ENCODE data around the gene SH3D19. TPM values are rescaled to one million over a fixed set of nuclear protein-coding genes. Genes with fewer than 3 reads are reported as not detected.

The SH3D19 gene
- total and polyA plus RNA-seq, 2 of the 4 experiments (the other 2 are of a cell fraction), result 14.4 to 27.2 TPM

GRCh38 chr4:151314010-151314355 is 11.4 kb downstream of the SH3D19 start:
- ATAC-seq (ENCODE audit: low read depth) (no peak), DNase-seq (no peak)
- no peak overlapping the region for H3K18ac ChIP-seq (ENCODE audit: low read depth, low read length)
- H3K79me1 ChIP-seq (ENCODE audit: low read depth in 1 of 2, low read length in 2 of 2), result peaks cover 7 to 10% of the 10 kb centered on the region in 2 experiments; a peak in 2 of 4 replicates
- dilution Hi-C loops (cut with HindIII; ENCODE audit: low sequenced_read_pairs, unreplicated experiment) (no loop called here), intact Hi-C loops (cut with micrococcal nuclease) (no loop called here), in situ Hi-C loops (cut with MboI; ENCODE audit: low sequenced_read_pairs) (no loop called here)
- no peak overlapping the region for H4K5ac ChIP-seq (ENCODE audit: low read depth, low read length)
- H3K9me1 ChIP-seq (ENCODE audit: insufficient read depth, low read length), result peaks cover 11% of the 10 kb centered on the region
- 100% methylated on average over 1 of the region's 1 CpG; no CpG with 5 or more reads in 1 of the 2 experiments for WGBS, 2 experiments (ENCODE audit: extremely low coverage in 2 of 2, insufficient read length in 1 of 2)
- no peaks in the 10 kb centered on the region for H4K20me1 ChIP-seq (ENCODE audit: insufficient read depth, low read length)
- H2BK5ac ChIP-seq (ENCODE audit: low read depth, low read length, poor library complexity, severe bottlenecking), result no peak overlapping the region
- H2BK15ac ChIP-seq (ENCODE audit: low read depth, low read length), result no peak overlapping the region
- H3K27ac ChIP-seq (ENCODE audit: insufficient read depth, low read length), result no peak overlapping the region
- POLR2A ChIA-PET (ENCODE audit: unreplicated experiment), result no interaction called here
- BruUV-seq (replicated peaks), result no TSS peak
- H2BK20ac ChIP-seq (ENCODE audit: low read depth, low read length), result no peak overlapping the region
- H4K91ac ChIP-seq (ENCODE audit: insufficient read depth, low read depth, low read length), result no peak overlapping the region
- no peak overlapping the region for H3K4ac ChIP-seq (ENCODE audit: low read depth, low read length)
- no peaks in the 10 kb centered on the region for H3K9me3 ChIP-seq (ENCODE audit: control insufficient read depth, insufficient read depth, low read length)
- TF ChIP-seq MAZ (IDR thresholded peaks at IDR 0.05; ENCODE audit: borderline replicate concordance, low read depth, low read length) (no peak), USF2 (IDR thresholded peaks at IDR 0.05; ENCODE audit: low read depth, low read length) (no peak), POLR2A (IDR thresholded peaks at IDR 0.05; ENCODE audit: low read depth, low read length) (no peak), MAFK (IDR thresholded peaks at IDR 0.05; ENCODE audit: low read depth, low read length) (no peak), RCOR1 (IDR thresholded peaks at IDR 0.05; ENCODE audit: insufficient replicate concordance, low read length) (no peak), SMC3 (IDR thresholded peaks at IDR 0.05; ENCODE audit: low read depth, low read length) (no peak), BHLHE40 (IDR thresholded peaks at IDR 0.05; ENCODE audit: low read depth, low read length) (no peak)
- no peak overlapping the region for H3K14ac ChIP-seq (replicated peaks; ENCODE audit: low read depth, low read length)
- CTCF ChIA-PET, result interaction anchor here (2.6 kb wide), 1 partner anchor 10 kb away, joined by 6 read pairs; no protein-coding TSS in a partner anchor
- H4K8ac ChIP-seq (ENCODE audit: low read depth in 2 of 2, low read length in 2 of 2), result no peak overlapping the region
- H3K27me3 ChIP-seq (ENCODE audit: control insufficient read depth, insufficient read depth, low read length), result no peaks in the 10 kb centered on the region
- no peak overlapping the region for H2AK5ac ChIP-seq (ENCODE audit: low read depth, low read length)
- no peak overlapping the region for H2AFZ ChIP-seq (replicated peaks; ENCODE audit: low read length, poor library complexity)
- H3K4me1 ChIP-seq (ENCODE audit: control insufficient read depth, insufficient read depth, low read length), result peaks cover 4% of the 10 kb centered on the region
- H2BK120ac ChIP-seq (ENCODE audit: low read depth, low read length), result 0 out of 2 replicates have a peak overlapping the region, but pooled peaks have one; percentile 87
- H2AK9ac ChIP-seq (replicated peaks; ENCODE audit: low read depth, low read length, poor library complexity), result no peak overlapping the region
- no peak overlapping the region for H3K4me2 ChIP-seq (ENCODE audit: low read depth, low read length)
- H3K9ac ChIP-seq (ENCODE audit: low read depth, low read length), result no peak overlapping the region
- H3K23ac ChIP-seq (ENCODE audit: low read depth, low read length), result peak overlapping the region; percentile 20; the same call in 1 of the 2 replicates
- H3K56ac ChIP-seq (ENCODE audit: extremely low read depth, insufficient read depth, low read length), result no peak overlapping the region
- no peak overlapping the region for H3K4me3 ChIP-seq (ENCODE audit: insufficient read depth, low read depth, low read length)
- no peaks in the 10 kb centered on the region for H3K36me3 ChIP-seq (ENCODE audit: control insufficient read depth, insufficient read depth, low read length)
